Breast epithelium (tissue), 3 donors: Measurements from ENCODE around the gene ZNF19.

ENCODE experiments used
- CTCF ChIP-seq, 3 donors: fragments of 450-650 bp; IDR thresholded peaks; one replicate each; pipeline ENCODE4 v1.5.1; 2016 to 2017; ENCODE audit warnings: antibody characterized with exemption in 3 of 3, mild to moderate bottlenecking in 3 of 3, moderate library complexity in 3 of 3
- POLR2A ChIP-seq: fragments of 450-650 bp; IDR thresholded peaks from one replicate; pipeline ENCODE4 v1.6.1; 2016; ENCODE audit warnings: antibody characterized with exemption, mild to moderate bottlenecking, moderate library complexity

- TF ChIP-seq CTCF (IDR thresholded peaks at IDR 0.05) (no peak), POLR2A (no peak)
These were observed 17.9 kb upstream of the ZNF19 start for GRCh38 chr16:71507061-71507460.
